GOT3 (cell line): ENCODE measurements around the gene MRPL18.
"Not testable (repeated sequence)": the region's sequence is repeated elsewhere in the genome, so short reads cannot be mapped to it uniquely, and the experiment has no call there.

Experiments used
- DNase-seq: peaks from one replicate; lab custom pipeline; 2025; ENCODE audit warnings: mixed read lengths; lab: John Stamatoyannopoulos, UW

Gene MRPL18

GRCh38 chr6:159817951-159818739 lies 27.9 kb downstream of the MRPL18 start:
- no peak for DNase-seq

- no peak for DNase-seq
Measured at GRCh38 chr6:159819098-159819497, 28.8 kb downstream of the MRPL18 start.

DNA sequence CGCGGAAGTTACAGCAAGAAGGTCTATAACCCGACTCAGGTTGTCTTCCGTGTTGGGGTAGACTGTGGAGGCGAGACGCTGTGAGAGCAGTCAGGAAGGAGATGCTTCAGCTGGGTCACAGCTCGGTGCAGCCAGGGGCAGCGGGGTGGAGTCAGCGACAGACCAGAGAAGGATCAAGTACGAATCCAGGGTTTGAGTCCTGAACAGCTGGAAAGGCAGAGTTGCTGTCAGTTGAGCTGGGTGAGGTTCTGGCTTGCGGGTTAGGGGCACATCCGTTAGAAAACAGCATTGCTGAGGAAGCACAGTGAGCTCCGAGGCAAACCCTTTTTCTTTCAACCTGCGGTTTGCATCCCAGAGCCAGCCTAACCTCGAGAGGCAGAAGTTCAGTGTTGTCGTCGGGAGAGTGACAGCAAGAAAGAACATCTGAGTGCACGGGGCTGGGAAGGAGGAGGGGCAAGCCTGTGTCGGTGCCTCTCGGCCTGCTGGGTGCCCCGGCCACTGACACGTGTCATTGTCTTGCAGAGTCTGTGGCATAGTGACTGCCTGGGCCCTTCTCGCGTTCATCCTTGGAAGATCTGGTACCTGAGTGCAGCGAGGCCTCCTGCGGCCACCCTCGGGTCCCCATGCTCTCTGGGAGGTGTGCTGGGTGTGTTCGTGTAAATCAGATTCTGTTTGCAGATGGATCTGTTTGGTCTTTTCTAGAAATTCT lies 29.8 kb downstream of the MRPL18 start:
- DNase-seq = no peak

GRCh38 chr6:159821122-159821521 lies 30.9 kb downstream of the MRPL18 start:
- no peak for DNase-seq

- no peak for DNase-seq
Measured at GRCh38 chr6:159821726-159822125, 31.5 kb downstream of the MRPL18 start.

GRCh38 chr6:159823953-159824352 lies 33.7 kb downstream of the MRPL18 start:
- no peak for DNase-seq

- DNase-seq = not testable (repeated sequence)
Measured at GRCh38 chr6:159824690-159825089, 34.4 kb downstream of the MRPL18 start.

DNA sequence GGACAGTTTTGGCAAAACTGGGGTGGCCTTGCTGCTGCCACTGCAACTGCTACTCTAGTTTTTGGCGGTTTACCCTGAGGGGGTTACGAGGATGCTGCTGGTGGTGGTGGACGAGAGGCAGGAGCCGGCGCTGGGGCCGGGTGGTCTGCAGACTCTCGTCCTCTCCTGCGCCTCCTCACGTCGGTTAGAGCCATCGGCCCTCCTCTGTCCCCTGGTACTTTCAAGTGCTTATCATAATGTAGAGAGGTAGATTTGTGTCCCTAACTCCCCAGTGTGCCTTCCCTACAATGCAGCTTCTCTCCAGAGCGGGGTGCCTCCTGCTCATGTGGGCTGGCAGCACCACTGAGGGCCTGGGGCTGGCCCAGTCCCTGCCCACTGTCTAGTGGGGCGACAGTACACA lies 35.7 kb downstream of the MRPL18 start:
- no peak for DNase-seq

- no peak for DNase-seq
Measured at GRCh38 chr6:159826968-159827647, 36.8 kb downstream of the MRPL18 start.

GRCh38 chr6:159828074-159828473 lies 37.8 kb downstream of the MRPL18 start:
- no peak for DNase-seq

- DNase-seq = no peak
Measured at GRCh38 chr6:159829526-159829925, 39.3 kb downstream of the MRPL18 start.

- DNase-seq = no peak
Measured at GRCh38 chr6:159830501-159831372, 40.5 kb downstream of the MRPL18 start.

GRCh38 chr6:159831373-159831679 lies 41.1 kb downstream of the MRPL18 start:
- DNase-seq = no peak

DNA sequence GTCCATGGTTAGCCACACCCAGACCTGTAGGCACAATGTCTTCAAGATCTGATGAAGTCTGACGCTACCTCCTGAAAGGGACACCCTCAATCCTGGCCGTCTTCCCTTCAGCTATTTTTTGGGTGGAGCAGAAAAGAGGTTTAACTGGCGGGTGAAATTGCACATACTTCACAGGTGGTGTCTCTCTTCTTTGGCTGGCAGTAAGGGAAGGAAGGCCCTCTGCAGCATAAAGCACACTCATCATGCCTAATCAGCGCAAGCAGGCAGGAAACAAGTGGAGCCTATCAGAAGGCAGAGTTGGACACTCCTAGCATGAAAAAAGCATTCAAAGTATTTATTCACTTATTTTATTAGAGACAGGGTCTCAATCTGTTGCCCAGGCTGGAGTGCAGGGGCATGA lies 42.7 kb downstream of the MRPL18 start:
- no peak for DNase-seq

DNA sequence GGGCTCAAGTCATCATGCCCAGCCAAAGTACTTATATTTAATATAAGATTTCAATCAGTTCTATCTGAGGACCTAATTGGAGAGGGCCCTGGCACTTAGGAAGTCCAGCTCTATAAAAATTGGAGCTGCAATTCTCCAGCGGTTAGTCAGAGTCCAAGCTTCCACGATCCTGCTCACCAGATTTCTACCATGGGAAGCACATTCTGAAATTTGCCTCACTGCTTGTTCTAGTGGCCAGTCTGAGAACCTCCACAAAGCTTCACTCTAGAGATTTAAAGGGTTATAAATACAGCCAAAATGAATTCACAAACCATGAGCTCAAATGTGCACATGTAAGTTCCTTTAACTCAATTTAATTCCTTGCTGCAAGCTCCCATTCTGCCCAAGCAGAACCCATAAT lies 43.3 kb downstream of the MRPL18 start:
- DNase-seq = no peak

DNA sequence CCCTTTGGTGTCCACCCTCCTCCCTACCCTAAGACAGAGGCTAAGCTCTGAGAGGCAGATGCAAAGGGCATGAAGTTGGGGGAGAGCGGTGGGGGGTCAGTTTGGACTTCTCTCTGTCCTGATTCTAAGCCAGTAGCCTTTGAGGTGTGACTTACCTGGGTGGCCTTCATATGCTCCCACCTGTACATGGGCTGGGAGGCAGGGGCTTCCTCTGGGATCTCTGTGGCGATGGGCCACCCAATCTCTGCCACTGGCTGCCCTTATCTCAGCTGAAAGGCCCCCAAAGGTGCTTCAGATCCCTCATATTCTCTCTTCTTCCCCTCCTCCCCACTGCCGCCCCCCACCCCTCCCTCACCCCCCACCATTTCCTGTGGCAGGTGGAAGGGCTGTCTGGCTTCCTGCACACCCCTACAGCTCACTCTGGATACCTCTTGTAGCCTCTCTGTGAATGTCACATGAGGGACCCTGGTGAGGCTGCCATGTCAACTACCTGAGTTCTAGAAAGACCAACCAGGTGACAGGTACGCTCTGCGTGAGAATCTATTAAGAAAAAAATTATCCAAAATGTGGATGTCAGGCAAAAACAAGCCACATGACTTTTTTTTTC lies 43.8 kb downstream of the MRPL18 start:
- no peak for DNase-seq

- no peak for DNase-seq
Measured at GRCh38 chr6:159836718-159837490, 46.6 kb downstream of the MRPL18 start.

DNA sequence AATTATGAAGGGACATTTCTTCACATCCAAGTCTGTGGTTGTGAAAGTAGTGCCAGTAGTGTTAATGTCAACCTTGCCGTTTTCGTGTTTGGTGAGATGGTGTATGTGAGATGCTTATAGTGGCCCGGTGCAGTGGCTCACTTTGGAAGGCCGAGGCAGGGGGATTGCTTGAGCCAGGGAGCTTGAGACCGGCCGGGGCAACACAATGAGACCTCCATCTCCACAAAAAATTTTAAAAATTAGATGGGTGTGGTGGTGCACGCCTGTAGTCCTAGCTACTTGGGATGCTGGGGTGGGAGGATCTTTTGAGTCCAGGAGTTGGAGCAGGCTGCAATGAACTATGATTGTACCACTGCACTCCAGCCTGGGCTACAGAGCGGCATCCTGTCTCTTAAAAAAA lies 47.2 kb downstream of the MRPL18 start:
- no peak for DNase-seq

DNA sequence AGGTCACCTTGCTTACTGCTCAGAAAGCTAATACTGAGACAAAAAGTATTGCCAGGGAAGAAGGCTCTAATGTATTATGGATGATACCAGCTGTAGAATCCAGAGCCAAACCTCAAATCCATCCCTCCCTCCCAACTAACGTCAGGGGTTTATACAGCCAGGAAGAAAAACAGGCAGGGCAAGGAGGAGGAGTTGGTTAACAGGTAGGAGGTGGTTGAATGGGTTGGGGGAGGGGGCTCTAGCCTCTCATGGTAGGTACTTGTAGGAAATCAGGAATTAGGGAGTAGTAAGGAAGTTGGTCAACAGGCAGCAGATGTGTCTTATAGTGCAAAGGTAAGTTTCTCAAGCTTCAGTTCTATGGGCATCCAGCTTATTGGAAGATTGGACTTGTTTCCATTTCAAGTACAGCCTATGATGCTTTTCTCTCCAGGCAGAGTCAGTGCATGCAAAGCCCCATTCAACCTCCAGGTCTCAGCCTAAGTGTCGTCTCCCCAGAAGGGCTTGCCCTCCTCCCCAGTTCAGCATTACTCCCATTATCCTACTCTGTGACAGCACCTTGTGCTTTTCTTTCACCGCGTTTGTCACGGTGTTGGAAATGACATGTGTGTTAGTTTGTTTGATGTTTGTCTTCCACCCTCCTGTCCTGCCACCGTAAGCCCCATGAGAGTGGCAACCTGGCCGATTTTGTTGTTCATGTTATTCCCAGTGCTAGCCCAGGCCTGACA lies 47.9 kb downstream of the MRPL18 start:
- no peak for DNase-seq

DNA sequence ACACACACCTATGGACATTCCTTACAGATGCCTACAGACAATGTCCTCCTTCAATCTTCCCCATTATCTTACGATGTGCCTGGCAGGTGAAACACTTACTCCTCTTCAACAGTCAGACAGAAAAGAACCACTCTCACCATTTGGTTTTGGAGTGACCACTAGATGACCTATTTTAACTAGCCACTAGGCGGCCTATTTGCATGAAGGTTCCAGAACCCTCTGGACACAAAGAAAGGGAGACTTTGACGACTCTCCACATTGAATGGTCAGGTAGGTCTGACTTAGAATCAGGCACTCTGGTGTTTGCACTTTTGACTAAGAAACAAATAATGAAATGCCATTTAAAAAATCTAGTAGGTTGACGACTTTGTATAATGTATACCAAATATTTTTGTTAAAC lies 51.8 kb downstream of the MRPL18 start:
- DNase-seq = no peak
